HG03469 (cell line): ENCODE data around the gene AREG.

Source experiments
- ATAC-seq: cut with Tn5 transposase; IDR thresholded peaks from one replicate; pipeline ENCODE4 v1.9.1; 2021; ENCODE audit warnings: mild to moderate bottlenecking, moderate library complexity, moderate number of reproducible peaks; ENCODE audit not compliant: unreplicated experiment

Gene AREG

DNA sequence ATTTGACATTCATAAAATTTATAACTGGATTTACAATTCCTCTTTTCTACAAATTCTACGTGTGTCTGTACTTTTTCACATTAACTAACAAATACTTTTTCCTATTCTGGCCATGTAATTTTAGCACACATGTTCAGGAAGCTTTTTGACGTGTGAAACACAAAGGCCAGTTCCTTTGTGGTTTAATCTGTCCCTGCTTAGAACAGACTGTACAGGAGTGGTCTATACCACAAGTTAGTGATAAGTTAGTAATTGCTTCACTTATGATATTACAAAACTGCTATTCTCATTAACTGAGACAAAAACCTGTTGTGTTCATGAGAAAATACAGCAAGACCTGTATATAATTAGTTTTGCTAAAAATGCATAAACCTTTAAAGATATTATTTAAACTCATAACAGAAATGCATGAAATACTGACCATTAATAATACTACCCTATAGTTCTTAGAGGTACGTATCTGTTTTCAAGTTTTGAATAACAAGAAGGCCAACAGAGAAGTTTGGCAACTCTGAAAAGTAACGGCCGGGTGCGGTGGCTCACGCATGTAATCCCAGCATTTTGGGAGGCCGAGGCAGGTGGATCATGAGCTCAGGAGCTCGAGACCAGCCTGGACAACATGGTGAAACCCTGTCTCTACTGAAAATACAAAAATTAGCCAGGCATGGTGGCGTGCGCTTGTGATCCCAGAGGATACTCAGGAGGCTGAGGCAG lies 13.7 kb upstream of the AREG start:
- peak; percentile 78 for ATAC-seq

DNA sequence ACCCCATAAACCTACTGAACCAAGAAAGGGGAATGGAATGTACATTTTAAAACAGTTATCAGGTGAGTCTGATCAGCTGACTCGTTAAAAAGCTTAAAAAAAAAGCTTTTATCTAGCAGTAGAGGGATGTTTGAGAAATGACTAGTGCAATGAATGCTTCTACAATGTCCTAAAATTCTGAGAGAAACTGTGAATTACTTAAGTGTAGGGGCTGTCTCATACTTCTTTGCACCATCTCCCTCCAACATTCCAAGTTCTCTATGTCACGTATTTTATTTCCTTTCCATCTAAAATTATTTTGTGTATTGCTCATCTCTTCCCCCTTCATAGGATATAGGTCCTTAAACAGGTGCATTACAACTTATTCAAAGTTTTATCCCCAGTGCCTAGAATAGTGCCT lies 11.9 kb upstream of the AREG start:
- ATAC-seq, result no peak

DNA sequence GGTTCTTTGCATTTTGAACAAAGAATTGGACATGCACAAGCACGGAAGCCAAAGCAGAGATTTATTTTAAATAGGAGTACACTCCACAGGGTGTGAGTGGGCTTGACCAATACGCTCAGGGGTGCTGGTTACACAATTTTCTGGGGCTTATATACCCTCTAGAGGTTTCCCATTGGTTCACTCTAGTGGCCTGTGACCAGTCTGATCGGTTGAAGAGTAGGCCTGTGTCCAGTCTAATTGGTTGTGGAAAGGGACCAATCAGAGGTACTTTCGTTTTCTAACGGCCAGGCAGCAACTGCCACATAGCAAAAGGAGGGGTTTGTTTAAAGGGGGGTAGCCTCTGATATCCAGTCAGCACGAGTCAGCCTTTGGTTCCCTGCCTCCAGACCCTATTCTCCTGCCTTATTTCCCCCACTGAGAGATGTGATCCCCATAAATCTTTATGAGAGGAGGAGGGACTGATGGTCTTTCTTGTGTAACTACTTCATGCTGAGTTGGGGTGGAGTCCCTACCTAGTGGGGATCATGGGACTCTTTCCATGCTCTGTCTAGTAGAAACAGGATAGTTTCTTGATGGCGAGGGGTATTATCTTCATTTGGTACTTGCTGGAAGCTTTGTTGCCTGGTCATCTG lies 11.3 kb upstream of the AREG start:
- ATAC-seq, result no peak

DNA sequence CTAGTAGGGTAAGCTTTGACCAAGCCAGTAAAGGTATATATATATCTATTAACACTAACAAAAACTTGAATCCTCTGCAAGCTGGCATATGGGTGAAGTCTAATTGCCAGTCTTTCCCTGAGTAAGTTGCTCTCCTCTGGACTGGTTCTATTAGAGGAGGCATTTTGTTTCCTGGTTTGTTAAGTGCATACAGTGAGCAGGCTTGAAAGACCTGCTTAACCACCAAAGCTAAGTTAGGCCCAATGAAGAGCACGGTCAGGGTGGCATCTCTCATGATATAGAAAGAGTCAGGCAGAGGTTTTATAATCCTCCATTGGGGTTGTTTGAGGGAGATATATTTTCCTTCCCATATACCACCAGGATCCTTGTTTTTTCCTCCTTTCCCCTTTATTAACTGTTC lies 9.6 kb upstream of the AREG start:
- ATAC-seq, result no peak

DNA sequence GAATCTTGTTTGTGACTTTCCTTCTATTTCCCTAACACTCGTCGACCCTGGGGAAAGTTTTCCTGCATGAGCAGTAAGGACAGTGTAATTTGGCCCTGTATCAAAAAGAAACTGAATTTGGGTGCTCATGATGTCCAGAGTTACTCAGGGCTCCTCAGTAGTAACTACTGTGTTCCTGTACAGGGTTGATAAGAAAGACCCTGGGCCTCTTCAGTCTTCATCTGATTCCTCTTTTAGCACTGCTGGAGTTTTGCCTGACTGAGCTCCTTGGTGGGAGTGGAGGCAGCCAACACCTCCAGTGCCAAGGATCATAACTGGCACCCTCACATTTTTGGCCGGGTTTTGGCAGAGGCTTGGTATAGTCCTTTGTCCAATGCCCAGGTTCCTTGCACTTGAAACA lies 7.1 kb upstream of the AREG start:
- no peak for ATAC-seq

DNA sequence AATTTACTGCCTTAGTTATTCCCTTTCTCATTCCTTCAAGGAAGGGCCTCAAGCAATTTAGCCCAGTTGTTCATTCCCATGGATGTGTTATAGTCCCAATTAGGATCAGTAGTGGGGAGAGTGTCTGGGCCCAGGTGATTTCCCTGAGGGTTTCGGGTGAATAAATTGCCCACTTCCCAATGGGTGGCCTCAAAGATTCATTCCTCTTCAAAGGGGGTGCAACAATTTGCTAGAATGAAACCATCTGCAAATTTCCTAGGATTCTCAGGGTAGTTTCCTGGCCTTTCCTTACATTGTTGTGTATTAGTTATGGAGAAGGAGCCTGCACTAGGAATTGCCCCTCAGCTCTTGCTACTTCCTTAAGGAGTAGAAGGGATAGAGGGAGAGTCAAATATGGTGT lies 6.3 kb upstream of the AREG start:
- ATAC-seq, result no peak

DNA sequence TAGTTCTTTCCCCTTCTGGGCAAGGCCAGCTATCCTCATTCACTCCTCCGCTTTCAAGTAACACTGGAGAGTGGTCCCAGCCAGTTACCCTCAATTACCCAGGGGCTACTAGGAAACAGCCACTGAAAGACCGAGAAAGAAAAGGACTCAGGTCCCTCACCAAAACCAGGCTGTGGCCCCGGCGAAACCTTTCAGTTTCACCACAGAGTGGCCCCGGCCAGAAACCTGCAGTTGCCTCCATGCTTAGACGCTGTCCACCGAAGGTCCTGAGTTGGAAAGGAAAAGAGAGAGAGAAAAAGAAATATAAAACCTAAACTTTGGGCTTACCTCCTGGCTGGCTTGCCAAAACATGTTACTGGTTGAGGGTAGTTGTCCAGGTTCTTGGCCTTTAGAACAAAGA lies 5.0 kb upstream of the AREG start:
- no peak for ATAC-seq

DNA sequence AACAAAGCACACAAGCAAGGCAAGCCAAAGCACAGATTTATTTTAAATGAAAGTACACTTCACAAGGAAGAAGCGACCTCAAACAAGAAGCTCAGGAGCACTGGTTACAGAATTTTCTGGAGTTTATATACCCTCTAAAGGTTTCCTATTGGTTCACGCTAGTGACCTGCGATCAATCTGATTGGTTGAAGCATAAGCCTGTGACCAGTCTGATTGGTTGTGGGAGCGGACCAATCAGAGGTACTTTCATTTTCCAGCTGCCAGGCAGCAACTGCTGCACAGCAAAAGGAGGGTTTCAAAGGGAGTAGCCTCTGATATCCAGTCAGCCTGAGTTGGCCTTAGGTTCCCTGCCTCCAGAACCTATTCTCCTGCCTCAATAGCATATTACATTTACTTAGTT lies 4.6 kb upstream of the AREG start:
- ATAC-seq, result no peak

DNA sequence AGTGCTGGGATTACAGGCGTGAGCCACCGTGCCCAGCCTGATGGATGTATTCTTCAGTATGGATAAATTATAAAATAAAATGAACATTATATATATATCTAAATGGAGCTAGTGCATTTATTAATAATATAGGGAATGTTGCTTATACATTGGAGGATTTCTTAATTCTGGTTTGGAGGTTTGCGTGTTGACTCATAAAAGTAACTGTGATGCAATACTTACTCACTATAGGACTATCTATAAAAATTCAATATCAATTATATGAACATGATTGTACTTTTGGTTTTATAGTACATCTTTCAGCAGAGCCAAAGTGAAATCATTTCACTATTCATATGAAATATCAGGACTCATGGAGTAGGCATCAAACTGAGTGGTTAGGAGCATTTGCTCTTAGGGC lies 3.2 kb upstream of the AREG start:
- ATAC-seq, result no peak

DNA sequence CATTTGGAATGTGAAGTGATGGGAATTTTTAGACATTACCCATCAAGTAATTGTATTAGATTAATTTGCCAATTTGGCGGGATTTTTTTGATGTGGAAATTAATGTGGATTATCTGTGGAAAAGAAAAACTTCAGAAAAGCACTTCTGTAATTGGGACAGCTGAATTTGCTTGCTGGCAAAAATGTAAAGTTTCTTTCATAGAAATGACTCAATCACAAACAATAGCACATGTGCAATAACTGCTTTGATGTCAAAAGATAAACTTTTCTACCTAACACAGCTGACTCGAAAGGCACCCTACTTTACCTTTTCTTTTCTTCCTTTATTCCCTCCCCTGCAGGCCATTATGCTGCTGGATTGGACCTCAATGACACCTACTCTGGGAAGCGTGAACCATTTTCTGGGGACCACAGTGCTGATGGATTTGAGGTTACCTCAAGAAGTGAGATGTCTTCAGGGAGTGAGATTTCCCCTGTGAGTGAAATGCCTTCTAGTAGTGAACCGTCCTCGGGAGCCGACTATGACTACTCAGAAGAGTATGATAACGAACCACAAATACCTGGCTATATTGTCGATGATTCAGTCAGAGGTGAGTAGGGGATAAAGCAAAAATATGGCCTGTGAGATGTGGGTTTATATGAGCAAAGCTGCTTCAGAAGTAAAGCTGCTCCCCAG lies 1.4 kb downstream of the AREG start:
- no peak for ATAC-seq

DNA sequence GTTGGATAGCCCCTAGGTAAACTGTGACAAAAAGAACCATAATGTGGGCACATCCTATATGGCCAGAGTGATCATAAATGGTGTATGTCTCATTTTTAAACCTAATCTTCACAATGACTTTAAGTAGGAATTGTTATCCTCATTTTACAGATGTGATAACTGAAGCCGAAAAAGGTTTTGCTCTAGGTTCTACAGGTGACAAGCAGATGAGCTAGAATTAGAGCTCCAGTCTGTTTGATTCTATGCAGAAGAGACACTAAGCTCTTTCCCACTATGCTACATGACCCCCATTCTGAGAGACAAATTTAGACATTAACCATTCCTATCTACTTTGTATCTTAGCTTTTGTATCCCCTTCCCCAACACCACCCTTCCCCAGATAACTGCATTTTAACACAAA lies 2.0 kb downstream of the AREG start:
- no peak for ATAC-seq

DNA sequence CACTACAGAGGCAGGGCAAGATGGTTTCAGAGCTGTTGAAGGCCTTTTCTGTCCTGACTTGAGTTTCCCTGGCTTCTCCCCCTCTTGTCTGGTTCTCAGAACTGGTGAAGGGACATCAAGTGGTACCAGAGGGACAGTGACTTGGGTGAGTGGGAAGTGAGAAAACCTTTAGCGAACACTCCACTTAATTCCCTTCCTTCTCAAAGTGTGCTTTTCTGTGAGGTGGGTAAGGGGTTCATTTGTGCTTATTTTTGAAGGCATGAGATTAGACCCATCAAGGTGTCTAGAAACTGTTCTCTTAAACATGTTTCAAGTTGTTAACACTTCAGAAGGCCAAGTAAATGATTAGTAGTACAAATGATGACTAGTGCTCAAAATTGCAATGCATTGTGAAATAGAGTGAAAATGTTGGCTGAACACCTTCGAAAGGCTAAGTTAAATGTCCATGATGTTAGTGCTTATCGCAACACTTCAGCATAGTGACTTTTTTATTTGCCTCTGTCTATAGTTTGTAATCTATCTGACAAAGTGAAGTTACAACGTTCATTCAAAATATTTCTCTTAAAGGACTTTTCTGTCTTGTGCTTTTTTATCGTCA lies 2.8 kb downstream of the AREG start:
- ATAC-seq, result no peak

DNA sequence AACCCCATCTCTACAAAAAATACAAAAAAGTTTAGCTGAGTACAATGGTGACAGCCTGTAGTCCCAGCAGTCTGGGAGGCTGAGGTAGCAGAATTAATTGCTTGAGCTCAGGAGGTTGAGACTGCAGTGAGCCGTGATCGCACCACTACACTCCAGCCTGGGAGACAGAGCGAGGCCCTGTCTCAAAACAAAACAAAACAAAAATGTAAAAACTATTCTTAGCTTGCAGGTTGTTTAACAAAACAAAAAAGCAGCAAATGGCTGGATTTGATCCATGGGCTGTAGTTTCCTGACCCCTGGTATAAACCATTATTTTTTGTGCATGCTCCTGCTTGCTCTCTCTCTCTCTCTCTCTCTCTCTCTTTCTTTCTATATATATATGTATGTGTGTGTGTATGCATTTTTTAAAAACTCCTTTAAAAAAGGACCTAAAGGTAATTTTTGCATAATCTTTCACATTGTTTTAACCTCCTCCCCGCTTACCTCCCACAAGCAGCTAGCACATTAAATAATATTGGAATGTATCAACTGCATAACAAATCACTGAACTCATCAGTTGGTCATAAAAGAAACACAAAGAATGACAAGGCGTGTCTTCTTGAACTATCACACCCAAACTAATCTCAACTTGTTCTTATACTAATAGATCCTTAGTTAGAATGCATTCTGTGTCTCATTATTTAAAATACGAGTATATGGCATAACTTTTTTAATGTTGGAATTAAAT lies 4.8 kb downstream of the AREG start:
- ATAC-seq, result no peak

DNA sequence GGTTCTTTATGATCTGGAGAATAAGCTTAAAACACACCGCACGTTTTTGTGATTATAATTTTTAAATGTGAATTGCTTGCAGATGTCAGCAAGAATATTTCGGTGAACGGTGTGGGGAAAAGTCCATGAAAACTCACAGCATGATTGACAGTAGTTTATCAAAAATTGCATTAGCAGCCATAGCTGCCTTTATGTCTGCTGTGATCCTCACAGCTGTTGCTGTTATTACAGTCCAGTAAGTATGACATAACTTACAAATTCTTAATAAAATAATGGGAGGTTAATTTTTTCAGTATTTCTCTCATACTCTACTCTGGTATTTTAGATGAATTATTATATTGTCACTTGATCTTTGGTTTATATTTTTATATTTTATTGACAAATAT lies 5.4 kb downstream of the AREG start:
- no peak for ATAC-seq

DNA sequence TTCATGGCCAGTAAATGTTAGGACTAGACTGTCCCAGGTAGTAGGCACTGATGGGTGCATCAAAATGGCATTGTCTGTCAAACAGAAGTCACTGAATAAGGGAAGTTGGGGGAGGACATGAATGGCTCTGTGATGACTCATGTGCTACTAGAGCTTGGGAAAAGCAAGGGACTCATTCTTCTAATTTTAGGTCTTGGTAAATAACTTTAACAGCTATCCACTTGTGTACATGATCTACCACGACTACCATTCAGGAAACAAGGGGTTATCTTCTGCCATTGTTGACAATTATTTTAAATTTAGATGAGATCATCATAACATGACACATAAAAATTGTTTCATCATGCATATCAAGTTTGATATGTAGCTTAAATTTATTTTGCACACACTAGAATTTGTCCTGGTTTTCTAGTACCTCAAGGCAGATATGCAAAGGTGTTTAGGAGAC lies 6.3 kb downstream of the AREG start:
- ATAC-seq, result no peak

DNA sequence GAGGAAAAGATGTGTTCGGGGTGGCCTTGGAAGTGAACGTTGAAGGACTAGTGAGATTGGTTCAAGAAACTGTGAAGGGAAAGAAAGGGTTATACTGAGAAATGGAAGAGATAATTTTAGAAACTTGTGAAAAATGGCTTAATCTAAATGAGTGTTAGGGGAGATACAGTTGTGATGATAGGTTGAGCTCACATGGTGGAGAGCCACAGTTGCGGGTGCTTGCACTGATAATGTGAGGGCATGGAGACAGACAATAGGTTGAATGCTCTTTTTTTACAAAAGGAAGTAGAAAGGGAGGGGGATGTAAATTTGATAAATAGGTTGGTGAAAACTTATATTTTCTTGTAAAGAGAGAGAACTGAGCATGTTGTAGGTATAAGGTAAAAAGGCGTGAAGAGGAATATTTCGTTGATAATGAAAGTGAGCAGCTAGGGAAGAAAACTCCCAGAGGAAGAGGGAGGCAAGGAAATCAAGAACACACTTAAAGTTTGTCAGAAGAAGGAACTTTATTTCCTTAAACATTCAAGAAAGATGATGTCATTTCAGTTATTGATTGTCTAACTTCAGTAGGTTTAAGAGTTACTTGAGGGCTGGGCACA lies 8.2 kb downstream of the AREG start:
- no peak for ATAC-seq

DNA sequence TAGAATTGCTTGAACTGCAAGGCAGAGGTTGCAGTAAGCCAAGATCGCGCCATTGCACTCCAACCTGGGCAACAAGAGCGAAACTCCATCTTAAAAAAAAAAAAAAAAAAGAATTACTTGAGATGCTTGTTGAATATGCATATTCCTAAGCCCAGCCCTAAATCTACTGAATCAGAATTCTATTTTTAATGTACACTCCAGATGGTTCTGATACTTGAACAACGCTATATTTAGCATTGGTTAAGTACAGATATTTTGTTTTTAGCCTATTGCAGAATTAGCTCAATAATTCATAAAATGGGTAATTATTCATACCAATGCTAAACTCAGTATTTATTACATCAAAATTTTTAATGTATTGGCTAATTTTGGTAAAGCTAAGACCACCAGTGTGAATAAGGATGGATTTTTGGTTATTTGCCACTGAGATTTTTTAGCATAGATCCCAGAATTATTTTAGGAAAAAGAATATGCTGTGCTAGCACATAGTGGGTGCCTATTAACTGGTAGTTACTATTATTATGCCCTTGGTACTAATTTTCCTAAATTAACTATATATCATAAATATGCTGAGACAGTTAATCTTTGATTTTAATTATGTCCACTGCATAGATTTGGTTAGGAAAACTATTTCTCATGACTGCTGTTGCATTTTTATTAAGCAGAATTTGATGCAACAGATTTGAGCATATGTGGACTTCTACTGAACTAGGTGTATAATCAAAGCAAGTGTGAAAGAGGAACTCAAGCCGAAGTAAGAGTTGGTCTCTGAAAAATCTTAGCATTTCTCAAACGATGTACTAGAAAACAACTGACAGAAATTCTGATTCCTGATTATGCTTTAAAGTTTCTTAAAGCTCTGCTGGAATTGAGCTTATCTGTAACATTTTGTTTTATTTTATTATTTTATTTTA lies 9.2 kb downstream of the AREG start:
- ATAC-seq, result no peak

DNA sequence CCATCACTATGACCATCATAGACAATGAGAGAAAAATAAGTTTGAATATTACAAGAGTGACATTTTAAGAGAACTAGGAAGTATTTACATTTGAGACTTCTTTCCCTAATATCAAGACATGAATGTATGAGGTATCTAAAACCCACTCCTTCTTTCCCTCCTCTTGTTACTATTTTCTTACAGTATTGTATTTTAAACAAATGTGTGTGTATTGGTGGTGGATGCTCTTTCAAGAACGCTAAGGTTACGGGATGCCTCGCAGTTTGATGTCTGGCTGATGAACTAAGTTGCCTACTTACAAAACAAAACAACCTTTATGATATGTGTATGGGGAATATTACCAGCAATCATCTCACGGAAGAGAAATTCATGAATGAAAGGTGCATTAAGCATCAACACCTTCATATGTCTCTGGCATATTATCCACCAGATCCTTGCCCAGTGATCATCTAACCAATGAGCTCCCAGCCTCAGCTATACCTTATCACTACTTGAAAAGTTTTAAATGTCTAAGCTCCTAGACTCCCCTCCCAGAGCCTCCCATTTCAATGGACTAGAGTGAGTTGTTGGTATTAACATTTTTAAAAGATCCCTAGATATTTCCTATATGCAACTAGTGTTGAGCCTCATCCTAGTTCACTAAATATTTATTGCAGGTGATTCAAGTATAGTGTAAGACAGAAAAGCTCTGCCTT lies 10.6 kb downstream of the AREG start:
- no peak for ATAC-seq

DNA sequence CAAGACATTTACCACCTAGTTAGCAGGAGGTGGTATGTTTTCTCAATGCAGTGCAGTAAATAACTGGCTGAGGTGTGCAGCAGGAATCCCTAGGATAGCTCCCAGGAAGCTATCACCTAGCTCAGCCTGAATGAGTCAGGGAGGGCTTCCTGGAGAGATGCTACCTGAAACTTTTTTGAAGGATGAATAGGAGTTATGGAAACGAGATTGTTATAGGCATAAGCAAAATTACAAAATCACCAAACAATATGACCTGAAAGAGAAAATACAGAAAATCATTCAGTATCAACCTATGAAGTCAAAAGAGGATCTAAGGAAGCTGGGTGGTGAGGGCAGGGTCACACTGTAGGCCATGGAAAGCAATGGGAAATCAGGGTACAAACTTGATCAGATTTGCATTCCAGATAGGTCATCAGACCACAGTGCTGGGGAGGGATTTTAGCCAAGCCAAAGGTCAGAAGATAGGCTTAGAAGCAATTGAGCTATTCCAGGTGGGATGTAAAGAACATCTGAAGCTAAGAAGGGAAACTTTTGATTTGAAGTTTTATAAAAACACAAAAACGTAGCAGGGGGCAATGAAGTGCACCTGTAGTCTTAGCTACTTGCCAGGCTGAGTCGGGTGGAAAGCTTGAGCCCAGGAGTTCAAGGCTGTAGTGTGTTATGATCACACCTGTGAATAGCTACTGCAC lies 11.3 kb downstream of the AREG start:
- no peak for ATAC-seq
